Colonic mucosa (tissue), 4 donors: Measurements from ENCODE around the gene LHFPL6. TPM values are rescaled to one million over a fixed set of nuclear protein-coding genes. Genes with fewer than 3 reads are reported as not detected.

Experiments used
- DNase-seq: peaks from one replicate; pipeline ENCODE4 v3.0.0-alpha.2; 2020
- H3K27ac ChIP-seq: fragments of 200-600 bp; one replicate; pipeline ENCODE4 v1.8.0; 2021
- H3K27me3 ChIP-seq: fragments of 200-600 bp; one replicate; pipeline ENCODE4 v1.8.0; 2021
- H3K36me3 ChIP-seq: fragments of 200-600 bp; one replicate; pipeline ENCODE4 v1.8.0; 2021
- H3K4me1 ChIP-seq: fragments of 200-600 bp; one replicate; pipeline ENCODE4 v1.8.0; 2021; ENCODE audit warnings: mild to moderate bottlenecking
- H3K4me3 ChIP-seq: fragments of 200-600 bp; one replicate; pipeline ENCODE4 v1.8.0; 2021
- H3K9ac ChIP-seq, 2 donors: one replicate each; pipeline ENCODE4 v1.7.0; 2013; ENCODE audit warnings: control low read depth in 2 of 2, low read depth in 2 of 2, low read length in 2 of 2
- H3K9me3 ChIP-seq: fragments of 200-600 bp; one replicate; pipeline ENCODE4 v1.8.0; 2021
- CTCF ChIP-seq: fragments of 200-600 bp; IDR thresholded peaks from one replicate; pipeline ENCODE4 v1.8.0; 2022; ENCODE audit warnings: antibody characterized with exemption, mild to moderate bottlenecking
- intact Hi-C: fragments of 100-400 bp; cut with DNase I; formaldehyde crosslinking; loops from one replicate; pipeline ENCODE4 v1.14.1; 2022
- total RNA-seq, 2 donors: library from RNA; stranded (reverse); fragmentation: NEBNext Ultra II Directional in 1 of 2; extraction: Animal tissue kit (Norgen Biotek cat#: 25700) in 1 of 2; gene quantifications; one replicate each; pipeline ENCODE4 v1.2.1, GENCODE V29; 2021
- donor health status: healthy.
- donor health status: DM: no; HTN: no; CAD: no.
- donor health status: DM: no; HTN: no; CAD: no.

The LHFPL6 gene
- total RNA-seq, 2 donors from 2014 or later, result 4.3 to 10.1 TPM

- peak overlapping the region; percentile 44 to 51 for H3K9ac ChIP-seq
- DNase-seq, result no peak
- peak overlapping the region; percentile 66 for H3K4me3 ChIP-seq
Measured at GRCh38 chr13:39602277-39602613, 748 bp downstream of the LHFPL6 start.

GRCh38 chr13:39601636-39602035, 1.4 kb downstream of the LHFPL6 start:
- no peak for TF ChIP-seq CTCF
- peak overlapping the region; percentile 66 for H3K4me3 ChIP-seq
- no peaks in the 10 kb centered on the region for H3K9me3 ChIP-seq
- no peak overlapping the region for H3K27ac ChIP-seq
- intact Hi-C loops, result loop anchor here (10.0 kb wide), 1 partner anchor 187 kb away; no protein-coding TSS in a partner anchor
- peaks cover 12% of the 10 kb centered on the region for H3K27me3 ChIP-seq
- no peaks in the 10 kb centered on the region for H3K4me1 ChIP-seq
- H3K36me3 ChIP-seq, result no peaks in the 10 kb centered on the region
- no peak for DNase-seq
- H3K9ac ChIP-seq, result no peak overlapping the region

More at GRCh38 chr13:39602277-39602613, 748 bp downstream of the LHFPL6 start:
- intact Hi-C loops, result loop anchor here (10.0 kb wide), 1 partner anchor 187 kb away; no protein-coding TSS in a partner anchor
- Histone ChIP-seq H3K36me3 (no peaks in the 10 kb centered on the region), H3K27me3 (peaks cover 12% of the 10 kb centered on the region), H3K4me1 (no peaks in the 10 kb centered on the region), H3K9me3 (no peaks in the 10 kb centered on the region), H3K27ac (peak overlapping the region; percentile 67)
- TF ChIP-seq CTCF, result no peak

GRCh38 chr13:39600766-39601165, 2.2 kb downstream of the LHFPL6 start:
- Histone ChIP-seq H3K27me3 (peaks cover 12% of the 10 kb centered on the region), H3K9ac (no peak overlapping the region), H3K4me3 (no peak overlapping the region), H3K27ac (no peak overlapping the region), H3K4me1 (no peaks in the 10 kb centered on the region), H3K9me3 (no peaks in the 10 kb centered on the region), H3K36me3 (no peaks in the 10 kb centered on the region)
- no peak for TF ChIP-seq CTCF
- intact Hi-C loops, result loop anchor here (10.0 kb wide), 1 partner anchor 186 kb away; no protein-coding TSS in a partner anchor
- no peak for DNase-seq

- Histone ChIP-seq H3K9me3 (no peaks in the 10 kb centered on the region), H3K27ac (no peak overlapping the region), H3K4me3 (no peak overlapping the region), H3K36me3 (no peaks in the 10 kb centered on the region), H3K9ac (no peak overlapping the region), H3K27me3 (peaks cover 12% of the 10 kb centered on the region), H3K4me1 (no peaks in the 10 kb centered on the region)
- TF ChIP-seq CTCF, result no peak
- intact Hi-C loops, result loop anchor here (10.0 kb wide), 1 partner anchor 185 kb away; no protein-coding TSS in a partner anchor
- no peak for DNase-seq
Measured at GRCh38 chr13:39599842-39600241, 3.2 kb downstream of the LHFPL6 start.

- DNase-seq, result no peak
- intact Hi-C loops, result no loop called here
- H3K9ac ChIP-seq, result no peak overlapping the region
- TF ChIP-seq CTCF, result no peak
- H3K4me3 ChIP-seq, result no peak overlapping the region
- H3K27me3 ChIP-seq, result peaks cover 12% of the 10 kb centered on the region
- no peaks in the 10 kb centered on the region for H3K9me3 ChIP-seq
- H3K36me3 ChIP-seq, result no peaks in the 10 kb centered on the region
- H3K27ac ChIP-seq, result no peak overlapping the region
- H3K4me1 ChIP-seq, result no peaks in the 10 kb centered on the region
Measured at GRCh38 chr13:39599012-39599411, 4.0 kb downstream of the LHFPL6 start.
